GM19240 (cell line): ENCODE measurements around the gene ABLIM2.
A peak's percentile ranks its signal among the peaks of the same experiment; 100 is the strongest.

Experiments
- DNase-seq: peaks from one replicate; pipeline ENCODE4 v3.0.0; 2011; ENCODE audit warnings: low spot score; ENCODE audit not compliant: insufficient read length

Gene ABLIM2

GRCh38 chr4:8123389-8123788, 35.2 kb downstream of the ABLIM2 start:
- DNase-seq: no peak

- no peak for DNase-seq
Observed at GRCh38 chr4:8122746-8123145, 35.9 kb downstream of the ABLIM2 start.

- DNase-seq: no peak
Observed at GRCh38 chr4:8121292-8122015, 37.2 kb downstream of the ABLIM2 start.

GRCh38 chr4:8120501-8120900, 38.1 kb downstream of the ABLIM2 start:
- DNase-seq: no peak

- no peak for DNase-seq
Observed at GRCh38 chr4:8119877-8120276, 38.7 kb downstream of the ABLIM2 start.

GRCh38 chr4:8118531-8118930, 40.1 kb downstream of the ABLIM2 start:
- no peak for DNase-seq

GRCh38 chr4:8118035-8118434, 40.6 kb downstream of the ABLIM2 start:
- DNase-seq: no peak

- peak; percentile 35 for DNase-seq
Observed at GRCh38 chr4:8117278-8117682, 41.3 kb downstream of the ABLIM2 start.

- no peak for DNase-seq
Observed at GRCh38 chr4:8115916-8116315, 42.7 kb downstream of the ABLIM2 start.

GRCh38 chr4:8115203-8115520, 43.5 kb downstream of the ABLIM2 start:
- no peak for DNase-seq

GRCh38 chr4:8114456-8115202, 44.0 kb downstream of the ABLIM2 start:
- DNase-seq: no peak

GRCh38 chr4:8113611-8114377, 44.8 kb downstream of the ABLIM2 start:
- no peak for DNase-seq

- no peak for DNase-seq
Observed at GRCh38 chr4:8112672-8113071, 45.9 kb downstream of the ABLIM2 start.

- no peak for DNase-seq
Observed at GRCh38 chr4:8112036-8112576, 46.5 kb downstream of the ABLIM2 start.

- DNase-seq: no peak
Observed at GRCh38 chr4:8110071-8110986, 48.3 kb downstream of the ABLIM2 start.

GRCh38 chr4:8109406-8110065, 49.1 kb downstream of the ABLIM2 start:
- no peak for DNase-seq

GRCh38 chr4:8108991-8109390, 49.6 kb downstream of the ABLIM2 start:
- no peak for DNase-seq

- no peak for DNase-seq
Observed at GRCh38 chr4:8108261-8108660, 50.4 kb downstream of the ABLIM2 start.

GRCh38 chr4:8107146-8107657, 51.4 kb downstream of the ABLIM2 start:
- no peak for DNase-seq

- DNase-seq: no peak
Observed at GRCh38 chr4:8106451-8107025, 52.1 kb downstream of the ABLIM2 start.
